GM13977 (cell line): ENCODE measurements around the gene OXCT1.
"Not testable (repeated sequence)": the region's sequence is repeated elsewhere in the genome, so short reads cannot be mapped to it uniquely, and the experiment has no call there.

Experiments used
- DNase-seq: peaks from one replicate; pipeline ENCODE4 v3.0.0; 2012; ENCODE audit warnings: low spot score
- in situ Hi-C: fragments of 300-500 bp; cut with MboI; formaldehyde crosslinking; loops from one replicate; pipeline ENCODE4 v1.12.0; 2022; ENCODE audit warnings: low sequenced_read_pairs, low pct_unique_long_range_greater_than_20kb, mixed read lengths, inconsistent platforms; ENCODE audit not compliant: unreplicated experiment
- TF ChIP-seq, protein P1 (sequence below): IDR thresholded peaks from 2 replicates; pipeline ENCODE4 v1.5.1; 2012; ENCODE audit warnings: mild to moderate bottlenecking, control low read depth; ENCODE audit not compliant: insufficient read depth; ENCODE audit errors: extremely low read depth, missing control alignments

Gene OXCT1

DNA sequence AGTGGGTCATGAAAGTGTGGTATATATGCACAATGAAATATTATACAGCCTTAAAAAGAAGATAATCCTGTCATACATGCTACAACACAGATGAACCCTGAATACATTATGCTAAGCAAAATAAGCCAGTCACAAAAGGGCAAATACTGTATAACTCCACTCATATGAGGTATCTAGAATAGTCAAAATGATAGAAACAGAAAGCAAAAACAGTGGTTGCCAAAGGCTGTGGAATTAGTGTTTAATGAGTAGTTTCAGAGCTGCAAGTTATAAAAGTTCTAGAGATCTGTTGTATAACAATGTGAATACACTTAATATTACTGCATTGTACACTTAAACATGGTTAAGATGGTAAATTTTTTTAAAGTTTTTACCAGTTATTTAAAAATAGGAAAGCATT lies 135.0 kb downstream of the OXCT1 start:
- TF ChIP-seq, protein P1, sequence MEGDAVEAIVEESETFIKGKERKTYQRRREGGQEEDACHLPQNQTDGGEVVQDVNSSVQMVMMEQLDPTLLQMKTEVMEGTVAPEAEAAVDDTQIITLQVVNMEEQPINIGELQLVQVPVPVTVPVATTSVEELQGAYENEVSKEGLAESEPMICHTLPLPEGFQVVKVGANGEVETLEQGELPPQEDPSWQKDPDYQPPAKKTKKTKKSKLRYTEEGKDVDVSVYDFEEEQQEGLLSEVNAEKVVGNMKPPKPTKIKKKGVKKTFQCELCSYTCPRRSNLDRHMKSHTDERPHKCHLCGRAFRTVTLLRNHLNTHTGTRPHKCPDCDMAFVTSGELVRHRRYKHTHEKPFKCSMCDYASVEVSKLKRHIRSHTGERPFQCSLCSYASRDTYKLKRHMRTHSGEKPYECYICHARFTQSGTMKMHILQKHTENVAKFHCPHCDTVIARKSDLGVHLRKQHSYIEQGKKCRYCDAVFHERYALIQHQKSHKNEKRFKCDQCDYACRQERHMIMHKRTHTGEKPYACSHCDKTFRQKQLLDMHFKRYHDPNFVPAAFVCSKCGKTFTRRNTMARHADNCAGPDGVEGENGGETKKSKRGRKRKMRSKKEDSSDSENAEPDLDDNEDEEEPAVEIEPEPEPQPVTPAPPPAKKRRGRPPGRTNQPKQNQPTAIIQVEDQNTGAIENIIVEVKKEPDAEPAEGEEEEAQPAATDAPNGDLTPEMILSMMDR, result no peak
- in situ Hi-C loops, result no loop called here
- no peak for DNase-seq

DNA sequence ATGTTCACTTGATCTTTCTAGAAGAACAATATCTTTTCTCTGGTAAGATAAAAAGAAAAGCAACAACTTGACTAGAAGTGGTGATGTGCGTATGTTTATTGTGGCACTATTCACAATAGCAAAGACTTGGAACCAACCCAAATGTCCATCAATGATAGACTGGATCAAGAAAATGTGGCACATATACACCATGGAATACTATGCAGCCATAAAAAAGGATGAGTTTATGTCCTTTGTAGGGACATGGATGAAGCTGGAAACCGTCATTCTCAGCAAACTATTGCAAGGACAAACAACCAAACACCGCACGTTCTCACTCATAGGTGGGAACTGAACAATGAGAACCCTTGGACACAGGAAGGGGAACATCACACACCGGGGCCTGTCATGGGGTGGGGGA lies 140.8 kb downstream of the OXCT1 start:
- in situ Hi-C loops, DNase-seq: not testable (repeated sequence)

DNA sequence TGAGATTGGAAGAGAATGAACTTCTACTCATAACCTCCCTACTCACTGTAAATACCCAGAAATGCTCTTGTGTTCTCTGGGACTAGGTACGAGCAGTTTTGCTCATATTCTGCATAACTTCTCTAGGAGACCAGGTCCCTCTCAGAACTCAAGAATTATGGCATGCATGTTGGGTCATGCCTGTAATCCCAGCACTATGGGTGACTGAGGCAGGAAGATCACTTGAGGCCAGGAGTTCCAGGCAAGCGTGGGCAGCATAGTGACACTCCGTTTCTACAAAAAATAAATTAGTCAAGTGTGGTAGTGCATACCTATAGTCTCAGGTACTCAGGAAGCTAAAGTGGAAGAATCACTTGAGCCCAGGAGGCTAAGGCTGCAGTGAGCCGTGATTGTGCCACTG lies 141.9 kb downstream of the OXCT1 start:
- in situ Hi-C loops, result no loop called here
- TF ChIP-seq, protein P1, result no peak
- DNase-seq, result no peak

DNA sequence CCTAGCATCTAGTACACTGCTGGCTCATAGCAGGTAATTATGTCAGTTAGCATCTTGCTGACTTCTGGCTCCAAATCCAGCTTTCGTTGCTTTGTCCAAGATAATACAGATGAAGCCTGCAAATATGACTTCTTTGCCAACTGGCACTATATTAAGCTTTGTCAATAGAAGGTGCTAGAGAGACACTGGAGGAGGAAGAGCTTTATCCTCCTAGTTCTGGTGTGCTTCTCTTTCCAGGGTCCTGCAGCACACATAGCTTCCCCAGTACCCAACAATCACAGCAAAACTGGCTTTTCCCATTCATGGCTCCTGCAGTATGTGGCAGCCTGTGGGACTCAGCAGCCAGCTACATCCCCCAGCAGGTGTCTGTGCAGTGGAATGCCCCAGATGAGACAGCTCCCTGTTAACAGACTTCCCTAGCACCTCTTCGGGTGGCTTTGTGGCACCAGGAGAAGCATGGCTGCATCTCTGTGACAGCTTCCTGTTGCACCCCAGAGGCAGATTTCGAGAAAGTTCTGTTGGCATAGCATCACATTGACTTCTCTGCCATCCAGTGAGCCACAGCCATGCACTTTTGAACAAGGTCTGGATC lies 147.8 kb downstream of the OXCT1 start:
- in situ Hi-C loops, result no loop called here
- TF ChIP-seq, protein P1, result peak; percentile 27
- DNase-seq, result no peak

DNA sequence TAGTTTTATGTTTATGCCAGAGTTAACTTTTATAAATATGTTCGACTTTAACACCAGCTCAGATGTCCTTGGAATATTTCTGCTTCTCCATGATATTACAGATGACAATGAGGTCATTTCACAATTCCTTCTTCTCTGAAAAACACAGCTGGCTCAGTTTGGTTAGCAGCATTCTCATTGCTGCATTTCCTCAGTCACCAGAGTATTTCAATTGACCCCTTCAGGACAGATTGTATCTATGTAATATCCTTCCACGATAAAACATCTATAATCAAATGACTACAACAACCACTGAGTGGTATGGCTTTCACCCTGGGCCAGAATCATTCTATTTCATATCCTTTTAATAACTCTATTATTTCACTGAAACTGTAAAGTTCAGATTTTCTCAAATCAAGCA lies 148.7 kb downstream of the OXCT1 start:
- DNase-seq, result no peak
- in situ Hi-C loops, result no loop called here
- TF ChIP-seq, protein P1, result no peak

DNA sequence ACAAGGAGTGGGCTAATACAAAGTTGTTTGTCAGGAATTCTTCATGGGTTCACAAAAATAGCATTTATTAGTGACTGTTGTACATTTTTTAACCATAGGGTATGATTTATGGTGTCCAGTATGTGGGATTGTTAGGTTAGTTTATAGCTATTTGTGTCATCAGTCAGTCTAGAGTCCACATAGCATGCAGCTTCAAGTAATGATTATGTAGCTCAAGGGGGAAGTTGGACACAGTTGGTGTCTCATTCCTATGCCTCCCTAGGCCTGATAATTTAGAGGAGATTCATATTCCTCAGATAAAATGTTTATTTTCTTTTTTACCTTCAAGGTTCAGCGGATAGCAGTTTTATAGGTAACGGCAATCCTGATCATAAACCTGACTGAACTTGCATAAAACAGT lies 153.8 kb downstream of the OXCT1 start:
- TF ChIP-seq, protein P1, result no peak
- in situ Hi-C loops, result no loop called here
- no peak for DNase-seq

DNA sequence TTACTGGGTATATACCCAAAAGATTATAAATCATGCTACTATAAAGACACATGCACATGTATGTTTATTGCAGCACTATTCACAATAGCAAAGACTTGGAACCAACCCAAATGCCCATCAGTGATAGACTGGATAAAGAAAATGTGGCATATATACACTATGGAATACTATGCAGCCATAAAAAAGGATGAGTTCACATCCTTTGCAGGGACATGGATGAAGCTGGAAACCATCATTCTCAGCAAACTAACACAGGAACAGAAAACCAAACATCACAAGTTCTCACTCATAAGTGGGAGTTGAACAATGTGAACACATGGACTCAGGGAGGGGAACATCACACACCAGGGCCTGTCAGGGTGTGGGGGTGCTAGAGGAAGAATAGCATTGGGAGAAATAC lies 155.8 kb downstream of the OXCT1 start:
- DNase-seq, in situ Hi-C loops: not testable (repeated sequence)

DNA sequence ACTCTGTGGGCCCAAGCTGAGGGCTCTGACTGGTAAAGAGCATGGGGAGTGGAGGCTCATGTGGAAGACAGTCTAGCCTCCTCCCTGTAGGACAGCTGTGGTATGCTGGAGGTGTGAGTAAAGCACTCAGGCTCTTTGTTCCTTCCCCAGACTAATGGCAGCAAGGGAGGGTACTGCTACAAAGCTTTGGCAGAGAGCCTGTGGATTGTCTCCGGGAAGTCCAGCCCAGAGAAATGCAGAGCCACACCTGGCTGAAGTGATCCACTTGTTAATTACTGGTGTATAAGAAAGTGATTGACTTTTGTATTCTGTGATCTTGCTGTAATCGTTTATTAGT lies 161.7 kb downstream of the OXCT1 start:
- in situ Hi-C loops, result loop anchor here (10.0 kb wide), 1 partner anchor 116 kb away; no protein-coding TSS in a partner anchor
- TF ChIP-seq, protein P1, result no peak
- no peak for DNase-seq
